ENCODE measurements around the gene ZBTB46. TPM values are rescaled to one million over a fixed set of nuclear protein-coding genes. Genes with fewer than 3 reads are reported as not detected.
A peak's percentile ranks its signal among the peaks of the same experiment; 100 is the strongest.

ZBTB46 gene
- polyA plus RNA-seq, 3 donors: 0.07 to 2.3 (median 0.37) TPM

DNA sequence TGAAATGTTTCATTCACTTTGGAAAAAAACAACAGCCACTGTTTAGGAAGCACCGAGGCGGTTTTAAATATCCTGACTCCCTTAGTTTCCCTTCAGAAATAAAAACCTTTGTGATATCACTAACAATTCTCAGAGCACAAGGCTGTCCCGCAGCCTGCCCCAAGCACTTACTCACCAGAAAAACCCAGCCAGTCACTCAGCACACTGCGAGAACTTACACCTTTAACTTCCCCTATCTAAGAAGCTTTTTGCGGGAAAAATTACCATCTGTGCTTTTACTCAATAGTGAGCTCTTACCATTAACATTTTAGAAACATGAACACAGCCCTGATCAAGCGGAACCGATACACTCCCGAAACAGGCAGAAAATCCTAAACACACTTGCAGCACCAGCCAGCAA, 9.3 kb downstream of the ZBTB46 start:
- TF ChIP-seq, protein P1, sequence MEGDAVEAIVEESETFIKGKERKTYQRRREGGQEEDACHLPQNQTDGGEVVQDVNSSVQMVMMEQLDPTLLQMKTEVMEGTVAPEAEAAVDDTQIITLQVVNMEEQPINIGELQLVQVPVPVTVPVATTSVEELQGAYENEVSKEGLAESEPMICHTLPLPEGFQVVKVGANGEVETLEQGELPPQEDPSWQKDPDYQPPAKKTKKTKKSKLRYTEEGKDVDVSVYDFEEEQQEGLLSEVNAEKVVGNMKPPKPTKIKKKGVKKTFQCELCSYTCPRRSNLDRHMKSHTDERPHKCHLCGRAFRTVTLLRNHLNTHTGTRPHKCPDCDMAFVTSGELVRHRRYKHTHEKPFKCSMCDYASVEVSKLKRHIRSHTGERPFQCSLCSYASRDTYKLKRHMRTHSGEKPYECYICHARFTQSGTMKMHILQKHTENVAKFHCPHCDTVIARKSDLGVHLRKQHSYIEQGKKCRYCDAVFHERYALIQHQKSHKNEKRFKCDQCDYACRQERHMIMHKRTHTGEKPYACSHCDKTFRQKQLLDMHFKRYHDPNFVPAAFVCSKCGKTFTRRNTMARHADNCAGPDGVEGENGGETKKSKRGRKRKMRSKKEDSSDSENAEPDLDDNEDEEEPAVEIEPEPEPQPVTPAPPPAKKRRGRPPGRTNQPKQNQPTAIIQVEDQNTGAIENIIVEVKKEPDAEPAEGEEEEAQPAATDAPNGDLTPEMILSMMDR (IDR thresholded peaks at IDR 0.05): no peak
- Mint-ChIP-seq H3K27ac (no peak overlapping the region), H3K27me3 (ENCODE audit: low read depth in 3 of 3) (peaks cover 23 to 31% (median 28%) of the 10 kb centered on the region in 3 donors), H3K4me3 (no peak overlapping the region), H3K9me3 (peaks cover 0 to 1% (median 0%) of the 10 kb centered on the region in 7 donors), H3K4me1 (peaks cover 7% of the 10 kb centered on the region), H3K36me3 (no peaks in the 10 kb centered on the region)
- Histone ChIP-seq H2AFZ (ENCODE audit: insufficient read depth, low read depth, low read length, poor library complexity, severe bottlenecking) (no peak overlapping the region), H3K36me3 (replicated peaks in 1 of 2; ENCODE audit: control insufficient read depth in 1 of 2, insufficient read depth in 2 of 2, low read length in 2 of 2) (no peaks in the 10 kb centered on the region), H3K27me3 (ENCODE audit: control insufficient read depth in 2 of 2, insufficient read depth in 2 of 2, low read length in 2 of 2) (peaks cover 0 to 6% of the 10 kb centered on the region in 2 donors), H3K9ac (ENCODE audit: insufficient read depth, low read length, poor library complexity, severe bottlenecking) (no peak overlapping the region), H4K20me1 (ENCODE audit: insufficient read depth, low read length) (no peaks in the 10 kb centered on the region), H3K4me3 (replicated peaks in 1 of 3; ENCODE audit: low read depth in 2 of 3, low read length in 3 of 3) (no peak overlapping the region), H3K79me2 (ENCODE audit: insufficient read depth, low read length) (no peaks in the 10 kb centered on the region), H3K4me1 (ENCODE audit: control insufficient read depth in 1 of 2, insufficient read depth in 2 of 2, low read length in 2 of 2) (peaks cover 0 to 6% of the 10 kb centered on the region in 2 donors), H3K27ac (ENCODE audit: low read depth in 1 of 2, low read length in 2 of 2) (no peak overlapping the region), H3K4me2 (replicated peaks; ENCODE audit: extremely low read depth, low read length, poor library complexity, severe bottlenecking) (no peak overlapping the region), H3K9me3 (replicated peaks in 1 of 2; ENCODE audit: control insufficient read depth in 1 of 2, insufficient read depth in 1 of 2, low read length in 2 of 2) (no peaks in the 10 kb centered on the region)
- no peak for DNase-seq
- intact Hi-C loops (cut with micrococcal nuclease): no loop called here
- 69% methylated on average over 5 of the region's 8 CpGs for WGBS (ENCODE audit: insufficient coverage)

DNA sequence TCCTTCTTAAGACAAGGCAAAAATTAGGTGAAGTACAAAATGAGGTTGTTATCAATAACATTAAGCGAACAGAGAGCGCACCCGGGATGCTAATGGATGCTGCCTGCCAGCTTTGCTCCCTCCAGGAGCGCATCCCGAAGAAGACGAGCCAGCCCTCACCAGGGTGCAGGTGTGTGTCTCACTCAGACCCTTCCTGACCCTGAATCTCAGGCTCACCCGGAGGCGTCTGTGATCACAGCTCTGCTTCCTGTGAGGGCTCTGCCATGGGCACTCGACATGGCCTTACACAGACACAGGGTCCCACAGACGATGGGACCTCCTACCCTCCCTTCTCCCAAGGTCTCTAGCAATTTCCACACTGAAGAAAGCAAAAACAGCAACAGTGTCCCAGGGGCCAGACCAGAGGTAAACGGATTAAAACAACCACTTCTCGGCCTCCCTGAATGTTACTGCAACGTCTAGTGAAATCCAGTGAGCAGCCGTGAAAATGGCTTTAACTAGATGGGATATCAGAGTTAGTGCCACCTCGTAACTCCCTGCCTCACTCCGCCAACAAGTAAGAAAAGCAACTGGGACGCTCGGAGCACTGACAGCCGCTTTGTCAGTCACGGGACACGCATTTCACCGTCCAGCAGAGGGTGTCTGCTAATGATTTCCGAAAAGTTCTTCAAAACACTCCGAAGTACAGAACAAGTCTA, 11.7 kb downstream of the ZBTB46 start:
- no peaks in the 10 kb centered on the region for H3K9me3 ChIP-seq (replicated peaks in 1 of 2; ENCODE audit: control insufficient read depth in 1 of 2, insufficient read depth in 1 of 2, low read length in 2 of 2)
- no peaks in the 10 kb centered on the region for H3K36me3 ChIP-seq (replicated peaks in 1 of 2; ENCODE audit: control insufficient read depth in 1 of 2, insufficient read depth in 2 of 2, low read length in 2 of 2)
- H4K20me1 ChIP-seq (ENCODE audit: insufficient read depth, low read length): peaks cover 8% of the 10 kb centered on the region
- H3K4me1 Mint-ChIP-seq: peaks cover 7% of the 10 kb centered on the region
- H3K27ac ChIP-seq (ENCODE audit: low read depth in 1 of 2, low read length in 2 of 2): no peak overlapping the region
- H3K79me2 ChIP-seq (ENCODE audit: insufficient read depth, low read length): no peaks in the 10 kb centered on the region
- H3K27ac Mint-ChIP-seq: peak overlapping the region in 1 of 7 donors; percentile 37
- peaks cover 0 to 6% of the 10 kb centered on the region in 2 donors for H3K4me1 ChIP-seq (ENCODE audit: control insufficient read depth in 1 of 2, insufficient read depth in 2 of 2, low read length in 2 of 2)
- no peak overlapping the region for H3K4me3 ChIP-seq (replicated peaks in 1 of 3; ENCODE audit: low read depth in 2 of 3, low read length in 3 of 3)
- no peak for DNase-seq
- H2AFZ ChIP-seq (ENCODE audit: insufficient read depth, low read depth, low read length, poor library complexity, severe bottlenecking): no peak overlapping the region
- H3K9me3 Mint-ChIP-seq: peaks cover 0 to 3% (median 0%) of the 10 kb centered on the region in 7 donors
- no peaks in the 10 kb centered on the region for H3K27me3 ChIP-seq (ENCODE audit: control insufficient read depth in 2 of 2, insufficient read depth in 2 of 2, low read length in 2 of 2)
- TF ChIP-seq, protein P1 (IDR thresholded peaks at IDR 0.05): no peak
- peak overlapping the region; percentile 24 to 69 for H3K4me3 Mint-ChIP-seq
- H3K4me2 ChIP-seq (replicated peaks; ENCODE audit: extremely low read depth, low read length, poor library complexity, severe bottlenecking): peak overlapping the region; percentile 31
- intact Hi-C loops (cut with micrococcal nuclease): no loop called here
- no peak overlapping the region for H3K9ac ChIP-seq (ENCODE audit: insufficient read depth, low read length, poor library complexity, severe bottlenecking)
- 83% methylated on average over 23 of the region's 24 CpGs for WGBS (ENCODE audit: insufficient coverage)
- H3K27me3 Mint-ChIP-seq (ENCODE audit: low read depth in 3 of 3): peaks cover 17 to 30% (median 18%) of the 10 kb centered on the region in 3 donors
- no peaks in the 10 kb centered on the region for H3K36me3 Mint-ChIP-seq
